HEK293 (cell line): ENCODE data around the gene SPZ1.

Source experiments
- BCL11A ChIP-seq: fragments of 450-650 bp; formaldehyde crosslinking; IDR thresholded peaks from 2 replicates; pipeline ENCODE4 v1.5.1; 2016; ENCODE audit warnings: low read depth, missing biosample characterization, missing genetic modification characterization
- ZNF138 ChIP-seq: fragments of 450-650 bp; formaldehyde crosslinking; IDR thresholded peaks from 2 replicates; pipeline ENCODE4 v1.5.1; 2016; ENCODE audit warnings: missing biosample characterization, missing genetic modification characterization, borderline replicate concordance
- ZNF248 ChIP-seq: fragments of 450-650 bp; formaldehyde crosslinking; IDR thresholded peaks from 2 replicates; pipeline ENCODE4 v1.5.1; 2017; ENCODE audit warnings: missing biosample characterization, missing genetic modification characterization
- ZNF350 ChIP-seq: fragments of 450-650 bp; formaldehyde crosslinking; IDR thresholded peaks from 2 replicates; pipeline ENCODE4 v1.5.0; 2017; ENCODE audit warnings: missing biosample characterization, mild to moderate bottlenecking, missing genetic modification characterization
- ZNF561 ChIP-seq: fragments of 450-650 bp; IDR thresholded peaks from 2 replicates; pipeline ENCODE4 v1.5.1; 2018; ENCODE audit warnings: missing biosample characterization, missing genetic modification characterization, borderline replicate concordance
- ZNF623 ChIP-seq: fragments of 450-650 bp; formaldehyde crosslinking; IDR thresholded peaks from 2 replicates; pipeline ENCODE4 v1.5.1; 2016; ENCODE audit warnings: missing biosample characterization, missing genetic modification characterization
- ZNF837 ChIP-seq: fragments of 450-650 bp; formaldehyde crosslinking; IDR thresholded peaks from 2 replicates; pipeline ENCODE4 v1.5.1; 2016; ENCODE audit warnings: missing biosample characterization, missing genetic modification characterization
- TF ChIP-seq, protein P1 (sequence below): fragments of 450-650 bp; formaldehyde crosslinking; IDR thresholded peaks from 2 replicates; pipeline ENCODE4 v1.5.1; 2016; ENCODE audit warnings: missing biosample characterization, missing genetic modification characterization
- TF ChIP-seq, protein P2 (sequence below): fragments of 450-650 bp; formaldehyde crosslinking; IDR thresholded peaks from 2 replicates; pipeline ENCODE4 v1.5.1; 2017; ENCODE audit warnings: missing biosample characterization, missing genetic modification characterization
- TF ChIP-seq, protein P3 (sequence below): fragments of 450-650 bp; formaldehyde crosslinking; IDR thresholded peaks from 2 replicates; pipeline ENCODE4 v1.5.1; 2016; ENCODE audit warnings: missing biosample characterization, missing genetic modification characterization, low read depth
- TF ChIP-seq, protein P4 (sequence below): fragments of 450-650 bp; formaldehyde crosslinking; IDR thresholded peaks from 2 replicates; pipeline ENCODE4 v1.5.1; 2017; ENCODE audit warnings: missing biosample characterization, mild to moderate bottlenecking, missing genetic modification characterization, moderate library complexity

DNA sequence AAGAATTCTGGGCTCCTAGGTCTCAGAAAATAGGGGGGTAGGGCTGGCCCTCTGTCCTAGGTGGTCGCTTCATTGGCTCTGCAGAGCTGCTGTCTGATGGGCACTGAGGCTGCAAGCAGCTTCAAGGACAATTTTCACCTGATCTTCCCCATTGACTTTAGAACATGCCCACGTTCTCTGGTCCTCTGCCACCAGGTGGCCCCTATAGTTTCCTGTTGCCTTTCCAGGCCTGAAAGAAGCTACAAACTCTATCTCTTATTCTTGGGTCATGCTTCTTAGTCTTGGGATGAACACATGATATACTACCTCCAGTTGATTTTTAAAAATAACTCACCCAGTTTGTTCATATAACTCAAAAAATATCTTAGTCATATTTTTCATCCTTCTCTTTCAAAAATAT lies 26.3 kb downstream of the SPZ1 start:
- TF ChIP-seq, protein P1, sequence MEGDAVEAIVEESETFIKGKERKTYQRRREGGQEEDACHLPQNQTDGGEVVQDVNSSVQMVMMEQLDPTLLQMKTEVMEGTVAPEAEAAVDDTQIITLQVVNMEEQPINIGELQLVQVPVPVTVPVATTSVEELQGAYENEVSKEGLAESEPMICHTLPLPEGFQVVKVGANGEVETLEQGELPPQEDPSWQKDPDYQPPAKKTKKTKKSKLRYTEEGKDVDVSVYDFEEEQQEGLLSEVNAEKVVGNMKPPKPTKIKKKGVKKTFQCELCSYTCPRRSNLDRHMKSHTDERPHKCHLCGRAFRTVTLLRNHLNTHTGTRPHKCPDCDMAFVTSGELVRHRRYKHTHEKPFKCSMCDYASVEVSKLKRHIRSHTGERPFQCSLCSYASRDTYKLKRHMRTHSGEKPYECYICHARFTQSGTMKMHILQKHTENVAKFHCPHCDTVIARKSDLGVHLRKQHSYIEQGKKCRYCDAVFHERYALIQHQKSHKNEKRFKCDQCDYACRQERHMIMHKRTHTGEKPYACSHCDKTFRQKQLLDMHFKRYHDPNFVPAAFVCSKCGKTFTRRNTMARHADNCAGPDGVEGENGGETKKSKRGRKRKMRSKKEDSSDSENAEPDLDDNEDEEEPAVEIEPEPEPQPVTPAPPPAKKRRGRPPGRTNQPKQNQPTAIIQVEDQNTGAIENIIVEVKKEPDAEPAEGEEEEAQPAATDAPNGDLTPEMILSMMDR (tag by site-specific recombination), result peak; percentile 31
- TF ChIP-seq, protein P2, sequence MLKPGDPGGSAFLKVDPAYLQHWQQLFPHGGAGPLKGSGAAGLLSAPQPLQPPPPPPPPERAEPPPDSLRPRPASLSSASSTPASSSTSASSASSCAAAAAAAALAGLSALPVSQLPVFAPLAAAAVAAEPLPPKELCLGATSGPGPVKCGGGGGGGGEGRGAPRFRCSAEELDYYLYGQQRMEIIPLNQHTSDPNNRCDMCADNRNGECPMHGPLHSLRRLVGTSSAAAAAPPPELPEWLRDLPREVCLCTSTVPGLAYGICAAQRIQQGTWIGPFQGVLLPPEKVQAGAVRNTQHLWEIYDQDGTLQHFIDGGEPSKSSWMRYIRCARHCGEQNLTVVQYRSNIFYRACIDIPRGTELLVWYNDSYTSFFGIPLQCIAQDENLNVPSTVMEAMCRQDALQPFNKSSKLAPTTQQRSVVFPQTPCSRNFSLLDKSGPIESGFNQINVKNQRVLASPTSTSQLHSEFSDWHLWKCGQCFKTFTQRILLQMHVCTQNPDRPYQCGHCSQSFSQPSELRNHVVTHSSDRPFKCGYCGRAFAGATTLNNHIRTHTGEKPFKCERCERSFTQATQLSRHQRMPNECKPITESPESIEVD (tag by site-specific recombination), result no peak
- TF ChIP-seq ZNF138 (no peak), ZNF248 (tag by site-specific recombination) (no peak), ZNF561 (tag by site-specific recombination) (no peak), BCL11A (no peak), ZNF837 (tag by site-specific recombination) (no peak), ZNF350 (no peak), ZNF623 (tag by site-specific recombination) (no peak)
- TF ChIP-seq, protein P3, sequence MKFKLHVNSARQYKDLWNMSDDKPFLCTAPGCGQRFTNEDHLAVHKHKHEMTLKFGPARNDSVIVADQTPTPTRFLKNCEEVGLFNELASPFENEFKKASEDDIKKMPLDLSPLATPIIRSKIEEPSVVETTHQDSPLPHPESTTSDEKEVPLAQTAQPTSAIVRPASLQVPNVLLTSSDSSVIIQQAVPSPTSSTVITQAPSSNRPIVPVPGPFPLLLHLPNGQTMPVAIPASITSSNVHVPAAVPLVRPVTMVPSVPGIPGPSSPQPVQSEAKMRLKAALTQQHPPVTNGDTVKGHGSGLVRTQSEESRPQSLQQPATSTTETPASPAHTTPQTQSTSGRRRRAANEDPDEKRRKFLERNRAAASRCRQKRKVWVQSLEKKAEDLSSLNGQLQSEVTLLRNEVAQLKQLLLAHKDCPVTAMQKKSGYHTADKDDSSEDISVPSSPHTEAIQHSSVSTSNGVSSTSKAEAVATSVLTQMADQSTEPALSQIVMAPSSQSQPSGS, result no peak
- TF ChIP-seq, protein P4, sequence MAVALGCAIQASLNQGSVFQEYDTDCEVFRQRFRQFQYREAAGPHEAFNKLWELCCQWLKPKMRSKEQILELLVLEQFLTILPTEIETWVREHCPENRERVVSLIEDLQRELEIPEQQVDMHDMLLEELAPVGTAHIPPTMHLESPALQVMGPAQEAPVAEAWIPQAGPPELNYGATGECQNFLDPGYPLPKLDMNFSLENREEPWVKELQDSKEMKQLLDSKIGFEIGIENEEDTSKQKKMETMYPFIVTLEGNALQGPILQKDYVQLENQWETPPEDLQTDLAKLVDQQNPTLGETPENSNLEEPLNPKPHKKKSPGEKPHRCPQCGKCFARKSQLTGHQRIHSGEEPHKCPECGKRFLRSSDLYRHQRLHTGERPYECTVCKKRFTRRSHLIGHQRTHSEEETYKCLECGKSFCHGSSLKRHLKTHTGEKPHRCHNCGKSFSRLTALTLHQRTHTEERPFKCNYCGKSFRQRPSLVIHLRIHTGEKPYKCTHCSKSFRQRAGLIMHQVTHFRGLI (tag by site-specific recombination), result no peak
